Hindlimb muscle (tissue), 1 donor: ENCODE results near the gene TBX1. TPM values are rescaled to one million over a fixed set of nuclear protein-coding genes. Genes with fewer than 3 reads are reported as not detected.
A peak's percentile ranks its signal among the peaks of the same experiment; 100 is the strongest.
"Not testable (repeated sequence)": the region's sequence is repeated elsewhere in the genome, so short reads cannot be mapped to it uniquely, and the experiment has no call there.

Experiments used
- DNase-seq: peaks from one replicate; pipeline ENCODE4 v3.0.0-alpha.2; 2013
- polyA plus RNA-seq: library from polyadenylated mRNA; unstranded; fragments of 120-200 nt; gene quantifications from one replicate; pipeline ENCODE4 v1.2.1, GENCODE V29; 2013; ENCODE audit not compliant: insufficient read length

TBX1 gene
- polyA plus RNA-seq, 1 donor: 17.2 TPM

DNA sequence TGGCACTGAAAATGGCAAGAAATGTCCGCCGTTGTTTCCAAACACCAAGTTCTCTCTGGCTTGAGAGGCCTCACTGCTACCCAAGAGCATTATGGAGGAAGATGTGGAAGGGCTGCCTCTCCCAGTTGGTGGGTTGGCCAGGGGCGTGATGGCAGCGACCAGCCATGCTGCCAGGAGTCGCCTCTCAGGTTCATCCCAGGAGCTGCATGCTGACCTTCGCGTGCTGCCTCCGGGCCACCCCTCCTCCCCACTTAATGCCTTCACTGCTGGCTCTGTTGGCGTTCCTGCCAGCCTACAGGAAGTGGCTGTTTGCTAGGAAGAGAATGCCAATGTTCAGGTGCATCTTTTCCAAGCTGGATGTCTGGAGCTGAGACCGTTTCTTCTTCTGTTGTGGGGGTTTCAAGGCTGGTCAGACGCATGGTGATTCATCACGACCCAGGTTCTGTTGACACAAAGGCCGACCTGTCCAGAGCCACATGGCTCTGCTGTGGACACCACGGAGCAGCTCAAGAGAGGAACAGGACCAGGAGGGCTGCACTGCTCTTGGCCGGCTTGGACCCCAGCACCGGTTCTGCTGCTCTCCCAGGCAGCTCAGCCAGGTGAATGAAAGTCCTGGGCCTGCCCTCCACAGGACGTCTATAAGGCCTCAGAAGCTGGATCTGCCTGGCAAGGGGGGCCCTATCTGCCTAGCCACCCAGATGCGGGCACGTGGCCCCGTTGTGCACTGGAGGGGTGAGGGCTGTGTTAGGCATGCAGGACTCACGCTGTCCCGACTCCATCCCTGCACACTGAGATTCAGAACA is 25.1 kb downstream of the TBX1 start:
- DNase-seq: no peak

- DNase-seq: no peak
Measured at GRCh38 chr22:19786264-19786585, 25.6 kb downstream of the TBX1 start.

DNA sequence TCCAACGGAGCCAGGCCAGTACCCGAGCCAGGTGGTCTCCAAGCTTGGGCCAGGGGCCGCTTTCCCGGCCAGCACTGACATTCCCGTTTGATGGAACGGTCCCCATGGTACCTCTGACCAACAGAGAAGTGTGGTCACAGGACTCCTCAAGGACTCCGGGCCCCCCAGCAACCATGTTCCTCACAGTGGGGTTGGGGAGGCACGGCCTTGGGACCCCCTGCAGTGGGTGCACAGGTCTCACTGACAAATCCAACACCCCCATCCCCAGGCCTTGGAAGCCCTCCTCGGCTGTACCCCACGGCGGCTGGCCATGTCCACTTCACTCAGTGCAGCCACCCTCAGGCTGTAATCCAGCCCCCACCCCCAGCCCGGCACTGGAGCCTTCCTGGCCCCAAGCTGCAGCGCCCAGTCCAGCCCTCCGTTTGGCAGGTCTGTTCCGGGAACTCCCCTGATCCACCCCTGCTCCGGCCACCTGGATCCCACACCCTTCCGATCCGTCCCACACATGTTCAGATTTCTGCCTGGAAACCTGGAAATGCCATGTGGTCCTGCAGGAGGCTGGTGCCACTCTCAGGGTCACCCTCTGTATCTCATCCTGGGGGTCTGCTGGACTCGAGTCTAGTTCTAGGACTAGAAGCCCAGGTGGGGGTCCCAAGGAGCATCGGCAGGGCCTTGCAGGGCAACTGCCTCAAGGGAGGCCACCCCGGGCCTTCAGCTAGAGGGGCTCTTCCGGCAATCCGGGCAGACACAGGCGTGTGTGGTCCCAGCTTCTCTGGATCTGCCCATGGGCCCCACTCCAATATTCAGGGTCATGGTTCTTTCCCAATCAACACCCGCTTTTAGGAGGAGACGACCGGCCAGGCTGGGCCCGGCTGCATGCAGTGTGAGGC is 26.6 kb downstream of the TBX1 start:
- DNase-seq: no peak

GRCh38 chr22:19787849-19788141 is 27.2 kb downstream of the TBX1 start:
- DNase-seq: no peak

DNA sequence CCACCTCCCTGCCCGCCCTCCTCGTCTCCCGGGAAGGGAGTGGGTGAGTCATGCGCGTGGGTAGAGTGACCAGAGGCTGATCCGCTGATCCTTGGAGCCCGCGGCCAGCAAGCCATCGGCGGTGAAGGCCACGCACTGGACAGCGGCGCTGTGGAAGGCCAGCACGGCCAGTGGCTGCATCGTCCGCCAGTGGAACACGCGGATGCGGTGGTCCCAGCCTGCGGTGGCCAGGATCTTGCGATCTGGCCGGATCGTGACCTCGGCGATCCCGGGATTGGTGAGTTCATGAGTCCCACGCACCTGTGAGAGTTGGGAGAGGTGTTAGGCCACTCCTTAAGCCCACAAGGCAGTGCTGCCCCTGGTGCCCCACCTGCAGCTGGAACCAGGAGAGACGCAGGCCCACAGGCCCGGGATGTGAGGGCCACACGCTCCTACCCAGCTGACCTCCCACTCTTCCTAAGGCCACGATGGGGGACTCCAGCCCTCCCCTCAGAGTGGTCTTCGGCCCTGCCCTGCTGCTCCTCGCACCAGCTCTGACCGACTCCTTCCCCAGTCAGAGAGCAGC is 28.2 kb downstream of the TBX1 start:
- no peak for DNase-seq

DNA sequence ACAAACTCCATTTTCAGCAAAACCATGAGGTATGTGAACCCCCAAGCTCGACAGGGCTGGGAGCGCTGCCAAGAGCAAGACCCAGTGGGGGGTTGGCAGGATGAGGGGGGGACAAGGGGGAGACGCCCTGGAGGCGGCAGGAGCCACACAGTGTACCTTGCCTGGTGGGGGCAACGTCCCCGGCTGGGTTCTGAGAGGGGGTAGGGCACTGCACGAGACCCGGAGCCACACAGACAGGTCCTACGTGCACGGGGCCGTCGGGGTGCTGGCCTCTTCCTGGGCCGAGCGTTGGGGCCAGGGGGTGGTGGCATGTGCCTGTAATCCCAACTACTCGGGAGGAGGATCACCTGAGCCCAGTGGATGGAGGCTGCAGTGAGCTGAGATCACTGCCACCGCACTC is 28.8 kb downstream of the TBX1 start:
- DNase-seq: no peak

DNA sequence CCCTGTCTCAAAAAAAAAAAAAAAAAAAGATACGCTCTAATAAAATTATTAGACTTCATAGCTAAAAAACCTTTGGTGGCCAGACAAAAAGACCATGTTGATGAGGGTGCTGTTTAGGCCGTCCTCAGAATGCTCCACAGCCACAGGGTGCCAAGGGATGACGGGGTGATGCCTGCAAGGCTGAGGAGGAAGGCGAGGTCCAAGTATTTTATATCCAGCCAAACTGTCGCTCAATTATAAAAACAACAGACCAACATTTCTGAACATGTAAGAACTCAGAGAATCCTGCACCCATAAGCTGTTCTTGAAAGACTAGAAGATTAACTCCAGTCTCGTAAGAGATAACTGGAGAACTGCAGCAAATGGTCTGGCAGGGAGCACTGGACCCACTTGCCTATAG is 29.2 kb downstream of the TBX1 start:
- DNase-seq: no peak

GRCh38 chr22:19791243-19791642 is 30.7 kb downstream of the TBX1 start:
- no peak for DNase-seq

GRCh38 chr22:19791894-19792293 is 31.3 kb downstream of the TBX1 start:
- no peak for DNase-seq

- not testable (repeated sequence) for DNase-seq
Measured at GRCh38 chr22:19792383-19792896, 31.9 kb downstream of the TBX1 start.

DNA sequence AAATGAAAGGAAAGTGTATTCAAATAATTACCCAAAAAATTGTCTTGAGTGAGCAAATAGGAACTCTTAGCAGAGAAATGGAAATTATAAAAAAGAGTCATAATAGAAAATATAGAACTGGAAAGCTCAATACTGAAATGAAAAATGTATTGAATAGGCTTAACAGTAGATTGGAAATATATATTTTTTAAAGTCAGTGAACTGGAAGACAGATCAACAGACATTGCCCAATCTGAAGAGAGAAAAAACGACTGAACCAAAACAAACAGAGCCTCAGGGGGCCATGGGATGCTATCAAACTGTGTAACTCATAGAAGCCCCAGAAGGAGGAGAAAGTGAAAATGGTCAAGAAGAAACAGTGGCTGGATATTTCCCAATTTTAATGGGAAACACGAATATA is 32.6 kb downstream of the TBX1 start:
- DNase-seq: no peak

DNA sequence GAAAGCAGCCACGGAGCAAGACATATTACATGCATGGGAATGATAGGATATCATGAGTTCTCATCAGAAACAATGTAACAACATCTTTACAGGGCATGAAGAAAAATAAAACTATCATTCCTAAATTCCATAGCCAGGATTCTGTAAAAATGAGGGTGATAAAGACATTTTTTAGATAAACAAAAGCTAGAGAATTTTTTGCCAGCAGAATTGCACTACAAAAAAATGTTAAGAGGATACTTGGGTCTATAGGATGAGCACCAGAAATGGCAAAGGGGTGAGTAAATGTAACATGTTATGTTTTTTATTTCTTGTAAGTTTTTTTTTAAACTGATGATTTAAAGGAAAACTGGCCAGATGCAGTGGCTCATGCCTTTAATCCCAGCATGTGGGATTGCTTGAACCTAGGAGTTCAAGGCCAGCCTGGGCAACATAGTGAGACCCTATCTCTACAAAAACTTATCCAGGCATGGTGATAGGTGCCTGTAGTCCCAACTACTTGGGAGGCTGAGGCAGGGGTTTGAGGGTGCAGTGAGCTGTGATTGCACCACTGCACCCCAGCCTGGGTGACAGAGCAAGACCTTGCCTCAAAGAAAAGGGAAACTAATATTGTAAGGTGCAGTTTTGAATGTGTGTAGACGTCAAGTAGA is 33.2 kb downstream of the TBX1 start:
- DNase-seq: no peak

DNA sequence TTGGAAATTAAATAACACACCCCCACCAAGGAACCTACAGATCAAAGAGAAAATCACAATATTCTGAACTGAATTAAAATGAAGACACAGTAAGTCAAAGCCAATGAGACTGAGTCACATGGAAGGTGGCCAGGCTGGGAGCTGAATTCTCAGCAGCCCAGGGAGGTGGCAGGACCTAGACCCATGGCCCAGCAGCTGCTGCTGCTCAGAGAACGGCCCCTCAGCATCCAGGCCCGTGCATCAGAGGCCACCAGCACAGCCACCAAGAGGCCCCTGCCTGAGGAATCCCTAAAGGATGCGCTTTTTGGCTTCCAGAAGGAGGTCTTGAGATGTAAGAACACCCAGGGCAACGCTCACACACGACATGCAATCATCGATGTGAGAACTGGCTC is 35.0 kb downstream of the TBX1 start:
- DNase-seq: no peak

DNA sequence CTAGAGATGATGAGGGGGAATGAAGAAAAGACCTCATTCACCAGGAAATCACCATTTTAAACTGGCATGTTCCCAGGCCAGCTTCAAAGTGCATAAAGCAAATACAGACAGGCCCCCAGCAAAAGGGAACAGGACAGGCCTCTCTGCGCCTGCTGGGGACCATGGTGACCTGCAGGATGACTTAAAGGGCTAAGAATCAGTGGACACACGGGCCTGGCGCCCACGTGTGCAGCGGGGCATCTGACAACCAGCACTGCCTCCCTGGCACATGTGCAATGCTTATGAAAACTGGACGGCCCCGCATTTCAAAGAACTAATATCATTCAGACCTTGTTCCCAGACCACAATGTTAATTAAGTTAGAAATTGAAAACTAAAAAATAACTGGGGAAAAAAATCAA is 35.6 kb downstream of the TBX1 start:
- no peak for DNase-seq

DNA sequence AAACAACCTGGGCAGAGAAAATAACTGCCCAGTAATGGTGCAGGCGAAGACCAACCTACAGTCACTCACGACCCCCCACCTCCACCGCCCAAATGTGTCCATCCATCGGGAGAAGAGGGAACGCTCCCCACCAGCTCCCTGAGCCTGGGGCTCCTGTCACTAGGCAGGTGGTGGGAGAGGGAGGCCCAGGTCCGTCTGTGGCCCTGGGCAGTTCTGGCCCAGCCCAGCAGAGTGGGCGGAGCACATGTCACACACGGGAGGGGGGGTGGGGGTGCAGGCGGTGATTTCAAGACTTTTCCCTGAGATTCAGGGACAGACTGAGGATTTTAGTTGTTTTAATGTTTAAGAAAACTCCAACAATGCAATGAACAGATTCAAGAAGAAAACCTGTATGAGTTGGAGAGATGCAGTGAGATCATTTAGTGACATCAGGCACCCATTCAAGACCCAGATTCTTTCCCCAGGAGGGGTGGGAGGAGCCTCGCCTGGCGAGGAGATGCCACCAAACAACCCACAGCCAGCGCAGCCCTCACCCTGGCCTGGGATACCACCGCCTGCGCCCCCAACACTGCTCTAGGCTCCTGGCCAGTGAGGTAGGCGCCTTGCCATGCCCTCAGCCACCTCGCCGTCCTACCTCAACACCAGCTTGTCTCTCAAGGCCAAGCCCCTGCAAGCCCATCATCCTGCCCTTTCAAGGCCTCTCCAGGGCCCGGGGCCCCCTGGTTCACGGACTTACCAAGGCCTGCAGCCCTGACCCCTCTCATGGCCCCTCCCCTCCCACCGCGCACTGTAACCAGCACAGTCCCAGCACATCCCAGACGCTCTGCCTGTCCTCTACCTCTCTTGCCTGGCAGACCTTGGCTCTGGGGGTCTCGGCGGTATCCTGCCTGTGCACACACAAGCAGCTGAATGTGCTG is 36.8 kb downstream of the TBX1 start:
- DNase-seq: no peak

- DNase-seq: no peak
Measured at GRCh38 chr22:19798003-19798665, 37.6 kb downstream of the TBX1 start.

DNA sequence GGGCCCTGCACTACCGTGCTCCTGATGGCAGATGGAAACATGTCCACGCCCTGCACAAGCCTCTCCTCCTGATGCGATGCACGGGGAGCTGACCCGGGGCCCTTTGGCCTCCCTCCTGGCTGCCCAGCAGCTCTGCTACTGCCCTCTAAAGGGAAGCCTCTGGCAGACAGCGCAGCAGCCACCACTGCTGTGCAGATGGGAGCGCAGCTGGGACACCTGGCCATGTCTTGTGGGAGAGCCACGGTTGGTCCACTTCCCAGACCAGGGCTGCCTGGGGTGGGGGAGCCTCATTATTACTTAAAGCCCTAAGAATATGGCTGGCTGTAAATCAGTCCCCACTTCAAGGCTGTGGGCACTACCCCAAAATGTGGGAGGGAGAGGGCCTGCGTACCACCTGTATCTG is 38.3 kb downstream of the TBX1 start:
- peak; percentile 56 for DNase-seq

GRCh38 chr22:19799322-19800190 is 39.0 kb downstream of the TBX1 start:
- peak; percentile 90 for DNase-seq

DNA sequence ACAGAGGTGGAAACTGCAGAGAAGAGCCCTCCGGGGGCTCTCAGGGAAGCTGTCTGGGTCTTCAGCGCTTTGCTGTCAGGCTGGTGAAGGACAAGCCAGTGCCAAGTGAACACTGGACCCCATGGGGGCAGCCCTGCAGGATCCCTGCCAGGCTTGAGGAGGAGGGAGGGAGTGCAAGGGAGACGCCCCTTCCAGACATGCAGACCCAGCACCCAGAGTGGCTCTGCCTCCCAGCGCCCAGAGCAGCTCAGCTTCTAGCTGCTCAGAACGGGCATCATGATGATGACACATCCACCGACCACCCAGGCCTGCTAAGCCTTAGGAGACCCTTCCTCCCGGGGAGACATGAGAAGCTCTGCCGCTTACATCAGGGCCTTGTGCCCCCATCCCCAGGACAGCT is 39.7 kb downstream of the TBX1 start:
- no peak for DNase-seq

DNA sequence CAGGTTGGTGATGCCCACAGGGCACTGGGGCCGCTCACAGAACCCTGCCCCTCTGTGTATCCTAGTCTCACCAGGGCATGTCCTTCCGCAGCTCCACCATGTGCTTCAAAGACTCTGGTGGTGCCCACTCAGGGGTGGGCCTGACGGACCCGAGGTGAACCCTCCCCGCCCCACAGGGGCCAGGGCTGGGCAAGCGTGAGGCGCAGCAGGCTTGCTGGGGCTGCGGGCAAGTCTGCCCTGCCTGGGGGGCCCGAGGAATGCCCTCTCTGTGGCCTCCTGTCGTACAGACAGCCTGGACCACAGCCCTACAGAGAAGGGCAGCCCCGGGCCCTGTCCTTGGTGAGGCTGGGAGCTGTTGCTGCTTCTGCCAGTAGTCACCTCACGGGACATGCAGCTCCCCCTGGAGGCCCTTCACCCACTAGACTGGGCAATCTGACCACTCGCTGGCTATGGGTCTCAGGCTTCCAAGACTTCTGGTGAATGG is 40.2 kb downstream of the TBX1 start:
- no peak for DNase-seq
